ENCODE measurements around the gene MFAP4.

Gene MFAP4

GRCh38 chr17:19346351-19347255, 40.4 kb downstream of the MFAP4 start:
- DNase-seq (ENCODE audit: low spot score): peak; percentile 59
- no peak for TF ChIP-seq CTCF (IDR thresholded peaks at IDR 0.05; ENCODE audit: borderline replicate concordance, control extremely low read depth, extremely low read depth, insufficient read depth, missing control alignments)
- in situ Hi-C loops (cut with MboI; ENCODE audit: low sequenced_read_pairs, unreplicated experiment): no loop called here

DNA sequence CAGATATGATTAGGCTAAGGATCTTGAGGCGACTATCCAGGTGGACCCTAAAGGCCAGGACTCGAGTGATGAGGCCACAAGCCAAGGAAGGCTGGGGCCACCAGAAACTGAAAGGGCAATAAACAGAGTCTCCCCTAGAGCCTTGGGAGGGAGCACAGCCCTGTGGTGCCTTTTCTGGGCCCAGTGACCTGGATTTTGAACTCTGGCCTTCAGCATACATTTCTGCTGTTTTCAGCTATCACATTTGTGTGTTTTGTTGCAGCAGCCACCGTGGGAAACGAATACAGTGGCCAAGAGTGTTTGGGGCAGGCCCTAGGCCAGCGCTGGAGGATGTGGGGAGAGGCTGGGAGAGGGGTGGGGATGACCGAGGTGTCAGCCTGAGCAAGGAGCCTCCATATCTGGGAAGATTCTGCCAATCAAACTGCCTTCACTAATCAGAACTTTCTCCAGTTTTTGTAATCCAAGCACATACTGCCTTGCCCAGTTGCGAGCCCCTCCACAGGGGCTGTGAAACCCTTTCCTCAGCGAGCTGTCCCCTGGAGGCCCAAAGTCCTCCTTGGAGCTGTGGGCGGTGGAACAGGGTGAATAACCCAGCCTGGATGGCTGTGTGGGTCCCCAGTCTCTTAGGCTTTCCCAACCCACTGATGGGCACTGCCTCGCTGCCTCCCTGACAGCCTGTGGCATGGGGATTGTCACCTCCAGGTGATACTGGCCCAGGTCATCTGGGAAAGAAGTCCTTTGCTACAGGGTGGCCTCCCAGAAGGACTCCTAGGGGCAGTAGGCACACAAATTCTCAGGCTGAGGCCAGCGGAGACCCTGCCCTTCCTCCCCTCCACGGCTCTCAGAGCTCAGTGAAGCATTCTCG, 41.3 kb downstream of the MFAP4 start:
- no peak for DNase-seq (ENCODE audit: low spot score)
- TF ChIP-seq CTCF (IDR thresholded peaks at IDR 0.05; ENCODE audit: borderline replicate concordance, control extremely low read depth, extremely low read depth, insufficient read depth, missing control alignments): no peak
- in situ Hi-C loops (cut with MboI; ENCODE audit: low sequenced_read_pairs, unreplicated experiment): no loop called here

DNA sequence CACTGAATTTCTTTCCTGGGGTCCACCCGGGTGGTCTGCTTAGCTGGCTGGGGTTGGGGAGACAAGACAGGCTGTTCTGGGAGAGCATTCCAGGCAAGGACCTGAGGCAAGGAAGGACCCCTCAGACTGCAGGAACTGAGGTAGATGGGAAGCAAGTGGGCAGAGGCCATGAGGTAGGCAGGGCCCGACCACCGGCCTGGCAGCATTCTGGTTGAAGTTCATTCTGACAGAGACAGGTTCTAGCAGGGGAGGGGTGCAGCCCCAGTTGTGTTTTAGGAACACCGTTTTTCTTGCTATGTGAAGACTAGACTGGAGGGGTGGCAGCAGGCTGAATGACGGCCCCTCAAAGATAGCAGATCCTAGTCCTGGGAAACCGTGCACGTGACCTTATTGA, 41.9 kb downstream of the MFAP4 start:
- in situ Hi-C loops (cut with MboI; ENCODE audit: low sequenced_read_pairs, unreplicated experiment): no loop called here
- no peak for TF ChIP-seq CTCF (IDR thresholded peaks at IDR 0.05; ENCODE audit: borderline replicate concordance, control extremely low read depth, extremely low read depth, insufficient read depth, missing control alignments)
- no peak for DNase-seq (ENCODE audit: low spot score)

DNA sequence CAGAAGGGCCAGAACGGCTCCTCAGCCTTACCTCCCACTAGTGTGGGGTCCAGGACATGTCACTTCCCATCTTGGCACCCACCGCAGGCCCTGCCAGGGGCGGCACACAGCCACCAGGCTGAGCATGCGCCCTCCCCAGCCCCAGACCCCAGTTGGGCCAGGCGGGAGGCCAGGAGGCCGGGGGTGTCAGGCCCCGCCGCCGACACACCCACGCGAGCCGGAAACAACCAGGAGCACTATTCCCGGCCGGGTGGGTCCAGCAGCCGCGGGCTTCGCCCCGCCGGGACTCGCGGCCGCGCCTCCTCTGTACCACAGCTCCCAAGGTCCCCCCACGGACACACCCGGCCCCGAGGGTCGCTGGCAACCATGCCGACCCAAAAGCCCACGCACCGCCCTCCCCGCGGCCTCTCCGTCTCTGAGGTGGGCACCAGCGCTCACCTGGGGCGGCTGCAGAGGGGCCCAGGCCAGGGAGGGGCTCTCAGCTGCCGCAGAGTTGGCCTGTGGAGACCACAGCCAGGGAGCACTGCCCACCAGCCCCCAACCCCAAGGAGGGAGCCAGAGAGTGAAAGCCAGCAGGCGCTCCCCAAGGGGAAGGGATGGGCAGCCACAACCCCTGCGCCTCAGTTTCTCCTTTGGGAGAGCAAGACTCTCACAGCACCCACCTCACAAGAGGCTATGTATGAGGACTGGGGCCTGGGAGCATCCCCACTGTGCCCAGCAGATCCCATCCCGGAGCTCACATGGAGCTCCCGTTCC, 42.5 kb downstream of the MFAP4 start:
- DNase-seq (ENCODE audit: low spot score): no peak
- in situ Hi-C loops (cut with MboI; ENCODE audit: low sequenced_read_pairs, unreplicated experiment): no loop called here
- TF ChIP-seq CTCF (IDR thresholded peaks at IDR 0.05; ENCODE audit: borderline replicate concordance, control extremely low read depth, extremely low read depth, insufficient read depth, missing control alignments): no peak

DNA sequence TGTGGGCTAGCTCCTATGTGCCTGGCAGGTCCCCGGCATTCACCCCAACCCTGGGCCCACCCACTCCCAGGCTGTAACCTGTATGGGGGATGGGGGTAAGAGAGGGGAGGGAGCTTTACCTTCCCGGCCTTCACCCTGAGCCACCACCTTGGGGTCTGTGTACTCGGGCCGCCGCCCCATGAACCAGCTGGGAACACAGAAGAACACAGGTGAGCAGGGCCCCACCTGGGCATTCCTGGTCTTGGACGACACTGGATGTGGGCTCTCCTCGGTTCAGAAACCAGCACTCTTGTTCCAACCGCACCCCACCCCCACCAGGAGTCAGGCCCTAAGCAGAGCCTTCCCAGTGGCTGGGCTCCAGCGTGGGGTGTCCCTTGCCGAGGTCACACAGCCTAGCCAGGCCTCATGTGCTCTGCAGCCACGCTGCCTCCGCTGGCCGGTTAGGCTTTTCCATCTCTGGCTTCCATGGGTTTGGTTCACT, 43.3 kb downstream of the MFAP4 start:
- in situ Hi-C loops (cut with MboI; ENCODE audit: low sequenced_read_pairs, unreplicated experiment): no loop called here
- TF ChIP-seq CTCF (IDR thresholded peaks at IDR 0.05; ENCODE audit: borderline replicate concordance, control extremely low read depth, extremely low read depth, insufficient read depth, missing control alignments): no peak
- DNase-seq (ENCODE audit: low spot score): no peak

DNA sequence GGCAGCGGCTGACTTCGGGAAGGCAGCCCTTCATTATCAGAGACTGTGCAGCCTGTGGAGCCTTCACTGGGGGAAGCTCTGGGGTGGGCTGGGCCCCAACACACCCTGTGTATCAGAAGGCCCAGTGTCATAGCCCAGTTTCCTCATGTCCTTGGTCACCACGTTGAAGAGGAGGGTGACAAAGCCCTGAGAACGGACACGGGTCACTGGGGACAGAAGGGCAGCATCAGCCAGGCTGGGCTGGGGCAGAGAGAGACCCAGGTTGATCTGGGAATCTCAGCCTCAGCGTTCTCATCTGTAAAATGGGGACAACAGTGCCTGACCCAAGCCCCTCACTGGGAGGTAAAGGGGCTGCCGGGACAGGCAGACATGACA, 43.7 kb downstream of the MFAP4 start:
- DNase-seq (ENCODE audit: low spot score): no peak
- no peak for TF ChIP-seq CTCF (IDR thresholded peaks at IDR 0.05; ENCODE audit: borderline replicate concordance, control extremely low read depth, extremely low read depth, insufficient read depth, missing control alignments)
- in situ Hi-C loops (cut with MboI; ENCODE audit: low sequenced_read_pairs, unreplicated experiment): no loop called here
